ENCODE data around the gene ARHGAP25.

The ARHGAP25 gene

GRCh38 chr2:68734688-68735525, at the start of gene ARHGAP25:
Gene ARHGAP25, plus strand, starts transcription at chr2:68734811. Its CDS starts 389 bp downstream, at chr2:68735200.
- Histone ChIP-seq H2AFZ (no peak within 1 kb of the TSS), H3K27ac (no peak within 1 kb of the TSS), H3K4me1 (no peaks in the 10 kb centered on the region), H3K27me3 (ENCODE audit: control insufficient read depth, insufficient read depth, low read length) (no peaks in the 10 kb centered on the region), H3K79me2 (no peaks in the 10 kb centered on the region), H3K4me2 (ENCODE audit: low read length) (no peak within 1 kb of the TSS), H3K9me3 (ENCODE audit: control insufficient read depth, low read length) (no peaks in the 10 kb centered on the region), H3K4me3 (ENCODE audit: low read depth, low read length) (no peak within 1 kb of the TSS), H3K36me3 (ENCODE audit: control insufficient read depth, insufficient read depth, low read length) (no peaks in the 10 kb centered on the region), H3K9ac (no peak within 1 kb of the TSS)
- no peak for TF ChIP-seq CTCF (IDR thresholded peaks at IDR 0.05)

- no peak overlapping the region for H3K9ac ChIP-seq
Measured at GRCh38 chr2:68686178-68686577, 48.4 kb upstream of the ARHGAP25 start.

GRCh38 chr2:68687018-68687417, 47.6 kb upstream of the ARHGAP25 start:
- Histone ChIP-seq H3K27me3 (ENCODE audit: control insufficient read depth, insufficient read depth, low read length) (no peaks in the 10 kb centered on the region), H3K36me3 (ENCODE audit: control insufficient read depth, insufficient read depth, low read length) (no peaks in the 10 kb centered on the region), H3K9ac (no peak overlapping the region), H3K27ac (no peak overlapping the region), H3K4me3 (ENCODE audit: low read depth, low read length) (no peak overlapping the region), H3K4me2 (ENCODE audit: low read length) (no peak overlapping the region), H3K4me1 (no peaks in the 10 kb centered on the region), H3K9me3 (ENCODE audit: control insufficient read depth, low read length) (no peaks in the 10 kb centered on the region), H2AFZ (no peak overlapping the region), H3K79me2 (no peaks in the 10 kb centered on the region)
- TF ChIP-seq CTCF (IDR thresholded peaks at IDR 0.05) = no peak

More at GRCh38 chr2:68686178-68686577, 48.4 kb upstream of the ARHGAP25 start:
- no peak for TF ChIP-seq CTCF (IDR thresholded peaks at IDR 0.05)
- no peak overlapping the region for H3K4me2 ChIP-seq (ENCODE audit: low read length)
- H3K4me1 ChIP-seq = no peaks in the 10 kb centered on the region
- no peaks in the 10 kb centered on the region for H3K27me3 ChIP-seq (ENCODE audit: control insufficient read depth, insufficient read depth, low read length)
- no peak overlapping the region for H2AFZ ChIP-seq
- no peak overlapping the region for H3K27ac ChIP-seq
- no peaks in the 10 kb centered on the region for H3K79me2 ChIP-seq
- H3K4me3 ChIP-seq (ENCODE audit: low read depth, low read length) = no peak overlapping the region
- no peaks in the 10 kb centered on the region for H3K36me3 ChIP-seq (ENCODE audit: control insufficient read depth, insufficient read depth, low read length)
- H3K9me3 ChIP-seq (ENCODE audit: control insufficient read depth, low read length) = no peaks in the 10 kb centered on the region

GRCh38 chr2:68689553-68690537, 44.8 kb upstream of the ARHGAP25 start:
- no peak overlapping the region for H3K4me3 ChIP-seq (ENCODE audit: low read depth, low read length)
- H3K4me1 ChIP-seq = no peaks in the 10 kb centered on the region
- H3K27me3 ChIP-seq (ENCODE audit: control insufficient read depth, insufficient read depth, low read length) = no peaks in the 10 kb centered on the region
- no peak for TF ChIP-seq CTCF (IDR thresholded peaks at IDR 0.05)
- no peak overlapping the region for H2AFZ ChIP-seq
- no peaks in the 10 kb centered on the region for H3K36me3 ChIP-seq (ENCODE audit: control insufficient read depth, insufficient read depth, low read length)
- no peak overlapping the region for H3K4me2 ChIP-seq (ENCODE audit: low read length)
- H3K79me2 ChIP-seq = no peaks in the 10 kb centered on the region
- no peaks in the 10 kb centered on the region for H3K9me3 ChIP-seq (ENCODE audit: control insufficient read depth, low read length)
- no peak overlapping the region for H3K9ac ChIP-seq
- H3K27ac ChIP-seq = no peak overlapping the region
